Gastroesophageal sphincter (tissue), 3 donors: ENCODE measurements around the gene ID1.

Experiments
- CTCF ChIP-seq, 4 experiments: fragments of 200-600 bp in 2 of 4; fragments of 450-650 bp in 2 of 4; sonication (generic) in 1 of 4; IDR thresholded peaks; one replicate each; pipeline ENCODE4 v1.5.1; 2017 to 2019; ENCODE audit warnings: antibody characterized with exemption in 4 of 4, mild to moderate bottlenecking in 2 of 4, moderate library complexity in 2 of 4
- EP300 ChIP-seq: sonication (generic); formaldehyde crosslinking; IDR thresholded peaks from one replicate; pipeline ENCODE4 v1.6.1; 2017; ENCODE audit warnings: antibody characterized with exemption, mild to moderate bottlenecking
- POLR2A ChIP-seq, 2 donors: fragments of 450-650 bp; IDR thresholded peaks; one replicate each; pipeline ENCODE4 v1.6.1; 2017; ENCODE audit warnings: antibody characterized with exemption in 2 of 2, mild to moderate bottlenecking in 2 of 2, moderate library complexity in 1 of 2
- POLR2AphosphoS5 ChIP-seq: sonication (generic); formaldehyde crosslinking; IDR thresholded peaks from one replicate; pipeline ENCODE4 v1.6.1; 2017; ENCODE audit warnings: antibody characterized with exemption

GRCh38 chr20:31615416-31615815, 10.3 kb downstream of the ID1 start:
- no peak for TF ChIP-seq POLR2A (IDR thresholded peaks at IDR 0.05)
- no peak for TF ChIP-seq CTCF (IDR thresholded peaks at IDR 0.05)
- no peak for TF ChIP-seq EP300
- TF ChIP-seq POLR2AphosphoS5: no peak
